ENCODE measurements around the gene GLCCI1.

GRCh38 chr7:7979558-7979957 is 11.0 kb downstream of the GLCCI1 start:
- TF ChIP-seq POLR2A (IDR thresholded peaks at IDR 0.05; ENCODE audit: low read length) = no peak
- no peak for TF ChIP-seq GATA1 (IDR thresholded peaks at IDR 0.05; ENCODE audit: low read depth, low read length)
